NCI-H2107 treated with DMSO at 0.1 percent for 48 hours (cell line): ENCODE results near the gene MST1R.
"Not testable (repeated sequence)": the region's sequence is repeated elsewhere in the genome, so short reads cannot be mapped to it uniquely, and the experiment has no call there.

Experiments
- DNase-seq: peaks from one replicate; lab custom pipeline; 2025; ENCODE audit not compliant: unreplicated experiment; lab: John Stamatoyannopoulos, UW

The MST1R gene

DNA sequence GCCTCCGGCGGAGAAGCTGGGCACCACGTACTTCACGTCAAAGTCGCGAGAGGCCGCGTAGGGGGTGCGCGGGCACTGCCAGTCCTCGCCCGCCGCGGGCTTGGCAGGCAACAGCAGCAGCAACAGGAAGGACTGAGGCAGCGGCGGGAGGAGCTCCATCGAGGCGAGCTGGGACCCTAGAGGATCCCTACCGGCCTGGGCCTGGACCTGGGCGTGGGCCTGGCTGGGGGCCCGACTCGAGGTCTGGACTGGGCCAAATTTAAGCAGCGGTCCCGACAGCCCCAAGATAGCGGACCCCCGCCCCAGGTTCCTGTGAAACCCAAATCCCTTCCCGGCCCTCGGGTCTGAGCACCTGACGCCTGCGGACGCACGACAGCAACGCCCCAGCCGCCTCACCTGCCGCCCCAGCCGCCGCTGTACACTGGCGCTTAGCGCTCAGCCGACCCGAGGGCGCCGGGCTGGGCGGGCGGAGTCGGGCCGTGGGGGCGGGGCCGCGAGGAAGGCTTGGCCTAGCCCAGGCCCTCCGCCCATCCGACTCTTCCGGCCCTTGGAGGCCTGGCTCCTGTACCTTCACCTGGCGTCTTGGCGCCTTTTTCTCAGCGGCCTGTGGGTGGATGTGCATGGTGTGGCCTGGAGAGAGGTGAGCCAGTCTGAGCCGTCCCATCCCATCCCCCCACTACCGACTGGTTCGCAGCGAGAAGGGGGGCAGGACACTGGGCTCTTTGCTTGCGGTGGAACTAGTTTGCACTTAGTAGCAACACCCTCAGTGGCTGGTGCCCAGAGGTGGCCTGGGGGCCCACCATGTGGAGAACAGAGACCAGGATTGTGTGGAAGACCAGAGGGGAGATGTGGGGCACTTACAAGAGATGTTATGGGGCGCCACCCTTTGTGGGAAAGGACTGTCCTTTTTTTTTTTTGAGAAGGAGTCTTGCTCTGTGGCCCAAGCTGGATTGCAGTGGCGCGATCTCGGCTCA lies at the start of gene MST1R:
Gene MST1R, minus strand, starts transcription at position 423 of the 974 bp plus-strand sequence. Its CDS starts 264 bp downstream, at position 159.
- DNase-seq, result no peak

DNA sequence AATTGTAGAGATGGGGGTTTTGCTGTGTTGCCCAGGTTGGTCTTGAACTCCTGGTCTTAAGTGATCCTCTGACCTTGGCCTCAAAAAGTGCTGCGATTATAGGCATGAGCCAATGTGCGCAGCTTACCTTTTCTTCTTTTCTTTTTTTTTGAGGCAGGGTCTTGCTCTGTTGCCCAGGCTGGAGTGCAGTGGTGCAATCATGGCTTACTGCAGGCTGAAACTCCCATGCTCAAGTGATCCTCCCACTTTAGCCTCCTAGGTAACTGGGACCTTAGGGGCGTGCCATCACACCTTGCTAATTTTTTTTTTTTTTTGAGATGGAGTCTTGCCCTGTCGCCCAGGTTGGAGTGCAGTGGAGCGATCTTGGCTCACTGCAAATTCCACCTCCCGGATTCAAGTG lies 49.3 kb upstream of the MST1R start:
- no peak for DNase-seq

DNA sequence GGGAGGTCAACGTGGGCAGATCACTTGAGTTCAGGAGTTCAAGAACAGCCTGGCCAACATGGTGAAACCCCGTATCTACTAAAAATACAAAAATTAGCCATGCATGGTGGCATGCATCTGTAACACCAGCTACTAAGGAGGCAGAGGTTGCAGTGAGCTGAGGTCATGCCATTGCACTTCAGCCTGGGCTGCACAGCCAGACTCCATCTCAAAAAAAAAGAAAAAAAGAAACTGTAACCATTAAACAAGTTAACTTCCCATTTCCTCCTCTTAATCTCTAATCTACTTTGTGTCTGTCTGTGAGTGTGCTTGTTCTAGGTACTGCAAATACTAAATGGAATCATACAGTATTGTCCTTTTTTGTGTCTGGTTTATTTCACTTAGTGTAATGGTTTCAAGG lies 39.0 kb upstream of the MST1R start:
- DNase-seq, result no peak

DNA sequence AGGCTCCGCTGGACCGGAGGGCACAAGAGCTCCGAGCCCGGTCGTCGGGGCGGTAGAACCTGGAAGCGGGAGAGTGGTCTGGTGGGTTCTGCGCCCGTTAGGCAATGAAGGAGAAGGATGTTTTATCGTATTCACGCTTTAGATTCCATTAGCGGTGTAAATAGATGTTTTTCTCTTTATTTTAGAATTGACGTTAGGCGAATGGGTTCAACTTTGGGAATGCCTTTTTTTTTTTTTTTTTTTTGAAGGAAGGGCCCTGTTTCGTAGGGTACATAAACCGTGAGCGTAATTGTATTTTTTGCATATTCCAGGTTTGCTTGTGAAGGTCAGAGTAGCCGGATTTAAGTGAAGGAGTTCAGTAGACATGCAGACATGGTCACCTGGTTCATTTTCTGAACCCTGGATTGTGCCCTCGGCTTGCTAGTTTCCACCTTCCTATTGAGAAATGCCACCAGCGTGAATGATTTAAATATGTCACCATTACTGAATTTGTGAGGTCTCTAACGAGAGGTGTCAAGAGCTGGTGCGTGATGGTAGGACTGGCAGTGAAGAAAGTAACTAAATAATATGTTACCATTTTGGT lies 37.1 kb upstream of the MST1R start:
- DNase-seq, result no peak

DNA sequence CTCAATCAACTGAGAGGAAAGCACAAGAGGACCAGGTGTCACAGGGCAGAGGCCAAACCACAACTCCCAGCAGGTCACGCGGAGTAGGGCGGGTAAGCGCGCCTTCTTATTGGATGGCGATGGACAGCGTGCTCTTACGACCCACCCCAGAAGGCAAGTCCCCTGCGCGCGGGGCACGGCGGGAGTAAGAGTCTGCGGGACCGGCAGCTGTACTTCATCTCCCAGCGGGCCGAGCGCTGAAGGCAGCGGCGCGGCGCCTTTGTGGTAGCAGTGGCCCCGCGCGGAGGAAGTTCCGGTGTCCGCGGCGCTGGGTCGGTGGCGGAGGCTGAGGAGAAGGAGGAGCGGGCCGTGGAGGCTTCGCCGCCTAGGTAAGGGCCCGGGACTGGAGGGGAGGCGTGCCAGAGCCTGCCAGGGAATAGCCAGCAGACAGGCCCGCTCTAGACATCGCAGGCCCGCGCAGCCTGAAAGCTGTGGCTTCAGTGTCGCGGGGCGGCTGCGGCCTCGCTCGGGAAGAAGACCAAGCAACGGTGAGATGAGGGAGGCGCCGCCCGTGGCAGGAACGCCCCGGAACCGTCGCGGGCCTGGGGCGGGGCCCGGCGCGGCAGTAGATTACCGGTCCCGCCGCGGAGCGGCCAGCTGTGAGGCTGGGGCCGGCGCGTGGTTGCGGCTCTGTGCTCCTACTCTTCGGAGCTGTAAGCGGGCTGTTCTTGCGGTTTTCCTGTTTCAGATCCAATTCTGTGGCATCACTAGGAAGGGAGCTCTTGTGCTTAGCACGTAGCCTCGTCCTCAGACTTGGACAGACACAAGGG lies 36.4 kb upstream of the MST1R start, which contains the start of gene RBM6:
Gene RBM6, plus strand, starts transcription at position 293 of the 809 bp plus-strand sequence. CDS start 22,492 bp downstream, outside the sequence.
- peak; percentile 88 for DNase-seq

DNA sequence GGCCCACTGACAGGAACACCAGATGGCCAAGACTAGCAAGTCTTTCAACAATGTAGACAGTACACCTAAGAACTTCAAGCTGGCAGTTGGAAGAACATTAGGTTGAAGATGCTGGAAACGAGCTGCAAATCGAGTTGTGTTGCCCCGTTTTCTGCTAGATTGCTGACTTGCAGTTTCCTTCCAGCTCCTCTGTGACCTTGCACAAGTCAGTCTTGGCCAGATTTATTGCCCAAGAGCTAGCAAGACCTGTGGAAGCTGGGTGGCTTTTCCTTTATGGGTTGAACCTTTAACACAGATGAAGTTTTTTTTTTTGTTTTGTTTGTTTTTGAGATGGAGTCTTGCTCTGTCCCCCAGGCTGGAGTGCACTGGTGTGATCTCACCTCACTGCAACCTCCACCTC lies 33.4 kb upstream of the MST1R start:
- no peak for DNase-seq

DNA sequence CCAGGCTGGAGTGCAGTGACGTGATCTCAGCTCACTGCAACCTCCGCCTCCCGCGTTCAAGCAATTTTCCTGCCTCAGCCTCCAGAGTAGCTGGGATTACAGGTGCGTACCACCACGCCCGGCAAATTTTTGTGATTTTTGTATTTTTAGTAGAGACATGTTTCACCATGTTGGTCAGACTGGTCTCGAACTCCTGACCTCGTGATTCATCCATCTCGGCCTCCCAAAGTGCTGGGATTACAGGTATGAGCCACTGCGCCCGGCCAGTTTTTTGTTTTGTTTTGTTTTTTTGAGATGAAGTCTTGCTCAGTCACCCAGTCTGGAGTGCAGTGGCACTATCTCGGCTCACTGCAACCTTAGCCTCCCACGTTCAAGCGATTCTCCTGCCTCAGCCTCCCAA lies 28.6 kb upstream of the MST1R start:
- DNase-seq, result not testable (repeated sequence)

DNA sequence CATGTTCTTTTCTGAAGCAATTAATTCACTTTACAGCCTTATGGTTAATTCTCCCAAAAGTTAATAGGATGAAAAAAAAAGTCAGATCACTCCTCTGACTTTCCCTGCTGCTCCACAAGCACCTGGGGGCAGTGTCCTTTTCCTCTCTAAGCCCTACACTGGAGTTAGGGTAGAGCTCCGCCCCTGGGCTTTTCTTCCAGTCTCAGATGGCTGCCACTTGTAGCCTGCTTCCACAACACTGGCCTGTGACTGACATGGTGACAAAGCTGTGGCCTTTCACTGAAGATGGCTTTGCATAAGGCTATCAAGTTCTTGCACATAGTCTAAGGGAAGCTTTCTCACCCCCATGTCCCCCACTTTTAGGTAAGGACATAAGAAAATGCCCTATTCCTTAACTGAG lies 27.2 kb upstream of the MST1R start:
- peak; percentile 61 for DNase-seq

DNA sequence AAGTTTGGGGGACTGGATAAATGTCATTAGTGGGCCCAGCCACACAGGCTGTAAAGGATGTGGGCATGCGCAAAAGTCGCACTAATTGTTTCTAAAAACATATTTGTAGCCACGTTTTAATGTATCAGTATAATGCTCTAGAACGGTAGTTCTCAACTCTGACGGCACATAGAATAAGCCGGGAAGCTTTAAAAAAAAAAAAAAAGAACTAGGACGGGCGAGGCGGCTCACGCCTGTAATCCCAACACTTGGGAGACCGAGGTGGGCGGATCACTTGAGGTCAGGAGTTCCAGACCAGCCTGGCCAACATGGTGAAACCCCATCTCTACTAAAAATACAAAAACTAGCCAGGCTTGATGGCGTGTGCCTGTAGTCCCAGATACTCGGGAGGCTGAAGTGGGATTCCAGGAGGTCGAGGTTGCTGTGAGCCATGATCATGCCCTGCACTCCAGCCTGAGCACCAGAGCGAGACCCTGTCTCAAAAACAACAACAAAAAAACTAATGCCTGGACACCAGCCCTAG lies 26.6 kb upstream of the MST1R start:
- no peak for DNase-seq

DNA sequence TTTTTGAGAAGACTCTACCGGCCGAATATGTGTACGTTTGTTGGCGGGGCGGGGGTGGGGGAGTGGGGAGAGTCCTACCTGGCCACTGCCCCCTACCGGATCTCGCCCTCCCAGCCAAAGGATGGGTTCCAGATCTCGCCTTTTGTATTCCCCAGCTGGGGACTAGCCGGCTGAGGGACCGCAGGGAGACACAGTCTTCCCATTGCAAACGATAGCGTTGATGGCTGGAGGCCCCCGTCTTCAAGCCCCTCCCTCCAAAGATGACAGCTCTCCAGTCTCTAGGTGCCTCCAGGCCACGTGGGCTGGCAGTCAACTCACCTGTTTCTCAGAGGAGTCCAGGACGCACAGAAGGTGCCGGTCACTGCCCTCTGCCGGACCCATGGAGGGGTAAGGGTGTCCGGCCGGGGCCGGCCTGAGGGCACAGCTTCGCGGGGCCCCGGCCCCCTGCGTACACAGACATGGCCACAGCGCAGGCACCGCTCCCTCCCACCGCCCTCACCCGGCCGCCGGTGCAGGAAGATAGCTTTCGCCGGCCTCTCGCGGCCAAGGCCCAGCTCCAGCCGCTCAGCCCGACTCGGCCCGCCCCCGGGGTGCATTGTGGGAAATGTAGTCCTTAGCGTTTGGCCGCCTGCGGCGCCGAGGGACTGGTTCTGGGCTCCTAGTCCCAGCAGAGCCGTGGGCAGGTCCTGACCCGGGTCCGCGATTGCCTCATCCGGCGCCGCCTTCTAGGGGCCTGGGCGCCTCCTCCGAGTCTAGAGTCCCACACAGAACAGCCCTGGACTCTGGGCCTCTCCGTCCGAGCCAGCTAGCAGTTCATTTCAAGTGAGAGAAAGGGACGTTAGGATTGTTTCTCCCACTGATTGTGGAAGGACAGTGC lies 25.9 kb upstream of the MST1R start, which contains the start of gene MON1A:
Gene MON1A, minus strand, starts transcription at position 521 of the 877 bp plus-strand sequence. CDS start 16,465 bp downstream, outside the sequence.
- DNase-seq, result peak; percentile 39

DNA sequence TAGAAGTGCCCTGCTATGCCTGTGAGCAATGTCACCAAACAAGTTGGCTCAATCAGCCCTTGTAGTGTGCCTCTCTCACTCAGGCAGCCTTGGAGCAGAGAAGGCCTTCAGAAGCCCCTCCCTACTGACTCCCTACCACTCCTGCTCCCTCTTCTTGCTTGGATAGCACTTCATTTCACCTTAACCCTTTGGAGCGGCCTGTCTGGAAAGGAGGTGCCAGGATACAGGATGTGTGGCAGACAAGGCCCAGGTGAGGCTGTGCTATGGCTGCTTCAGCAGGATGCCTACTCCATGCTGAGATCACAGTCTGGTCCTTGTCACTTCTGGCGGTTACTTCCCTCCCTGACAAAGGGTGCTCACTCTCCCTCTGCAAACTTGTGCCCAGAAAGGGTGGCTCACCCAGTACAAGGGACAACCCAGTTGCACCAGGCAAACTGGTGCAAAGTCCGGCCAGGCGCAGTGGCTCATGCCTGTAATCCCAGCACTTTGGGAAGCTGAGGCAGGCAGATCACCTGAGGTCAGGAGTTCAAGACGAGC lies 24.9 kb upstream of the MST1R start:
- no peak for DNase-seq

DNA sequence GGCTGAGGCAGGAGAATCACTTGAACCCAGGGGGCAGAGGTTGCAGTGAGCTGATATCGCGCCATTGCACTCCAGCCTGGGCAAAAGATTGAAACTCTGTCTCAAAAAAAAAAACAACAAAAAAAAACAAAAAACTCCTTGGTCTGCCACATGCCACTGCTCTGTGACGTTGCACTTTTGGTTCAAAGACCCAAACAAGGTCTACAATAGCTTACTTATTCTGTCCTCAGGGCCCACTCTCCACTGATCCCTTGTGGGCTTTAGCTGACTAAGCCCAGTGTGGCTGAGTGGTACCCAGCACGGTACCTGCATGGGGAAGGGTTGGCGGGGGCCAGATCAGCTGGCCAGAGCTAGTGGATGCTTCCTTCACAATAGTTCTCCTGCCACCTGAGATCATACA lies 24.1 kb upstream of the MST1R start:
- DNase-seq, result no peak

DNA sequence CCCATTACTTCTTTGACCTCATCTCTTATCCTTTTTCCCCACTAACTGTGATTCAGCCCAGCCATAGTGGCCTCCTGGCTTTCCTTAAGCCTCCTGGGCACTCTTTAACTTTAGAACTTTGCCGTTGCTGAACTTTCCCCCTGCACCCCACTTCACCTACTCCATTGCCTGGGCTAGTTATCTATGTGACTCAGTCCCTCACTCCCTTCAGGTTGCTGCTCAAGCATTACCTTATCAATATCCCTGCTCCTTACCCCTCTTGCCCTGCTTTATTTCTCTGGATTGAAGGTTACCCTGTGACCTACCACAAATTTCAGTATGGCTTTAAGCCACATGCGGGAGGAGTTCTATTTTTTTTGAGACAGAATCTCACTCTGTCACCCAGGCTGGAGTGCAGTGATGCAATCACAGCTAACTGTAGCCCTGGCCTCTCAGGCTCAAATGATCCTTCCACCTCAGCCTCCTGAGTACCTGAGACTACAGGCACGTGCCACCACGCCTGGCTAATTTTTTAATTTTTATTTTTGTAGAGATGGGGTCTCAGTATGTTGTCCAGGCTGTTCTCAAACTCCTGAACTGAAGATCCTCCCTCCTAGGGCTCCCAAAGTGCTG lies 22.6 kb upstream of the MST1R start:
- no peak for DNase-seq

DNA sequence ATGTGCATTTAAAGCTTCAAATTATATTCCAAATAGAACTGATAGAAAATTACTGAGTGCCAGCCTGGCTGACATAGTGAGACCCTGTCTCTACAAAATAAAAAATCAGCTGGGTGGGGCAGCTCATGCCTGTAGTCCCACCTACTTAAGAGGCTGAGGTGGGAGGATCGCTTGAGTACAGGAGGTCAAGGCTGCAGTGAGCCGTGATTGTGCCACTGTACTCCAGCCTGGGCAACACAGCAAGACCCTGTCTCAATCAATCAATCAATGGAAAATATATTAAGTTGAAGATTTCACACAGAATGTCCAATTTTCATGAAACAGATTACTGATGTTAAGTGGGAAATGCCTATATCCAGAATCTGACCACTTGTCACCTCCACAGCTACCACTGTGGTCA lies 21.8 kb upstream of the MST1R start:
- DNase-seq, result no peak

DNA sequence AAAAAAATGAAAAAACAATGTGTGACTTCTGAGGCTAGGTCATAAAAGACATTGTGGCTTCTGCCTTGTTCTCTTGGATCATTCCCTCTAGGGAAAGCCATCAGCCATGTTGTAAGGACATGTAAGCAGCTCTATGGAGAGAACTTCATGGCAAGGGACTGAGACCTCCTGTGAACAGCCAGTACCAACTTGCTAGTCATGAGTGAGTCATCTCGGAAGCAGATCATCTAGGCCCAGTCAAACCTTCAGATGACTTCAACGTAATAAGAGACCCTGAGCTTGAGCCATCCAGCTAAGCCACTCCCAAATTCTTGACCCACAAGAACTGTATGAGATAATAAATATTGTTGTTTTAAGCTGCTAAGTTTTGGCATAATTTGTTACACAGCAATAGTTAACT lies 21.0 kb upstream of the MST1R start:
- DNase-seq, result no peak

DNA sequence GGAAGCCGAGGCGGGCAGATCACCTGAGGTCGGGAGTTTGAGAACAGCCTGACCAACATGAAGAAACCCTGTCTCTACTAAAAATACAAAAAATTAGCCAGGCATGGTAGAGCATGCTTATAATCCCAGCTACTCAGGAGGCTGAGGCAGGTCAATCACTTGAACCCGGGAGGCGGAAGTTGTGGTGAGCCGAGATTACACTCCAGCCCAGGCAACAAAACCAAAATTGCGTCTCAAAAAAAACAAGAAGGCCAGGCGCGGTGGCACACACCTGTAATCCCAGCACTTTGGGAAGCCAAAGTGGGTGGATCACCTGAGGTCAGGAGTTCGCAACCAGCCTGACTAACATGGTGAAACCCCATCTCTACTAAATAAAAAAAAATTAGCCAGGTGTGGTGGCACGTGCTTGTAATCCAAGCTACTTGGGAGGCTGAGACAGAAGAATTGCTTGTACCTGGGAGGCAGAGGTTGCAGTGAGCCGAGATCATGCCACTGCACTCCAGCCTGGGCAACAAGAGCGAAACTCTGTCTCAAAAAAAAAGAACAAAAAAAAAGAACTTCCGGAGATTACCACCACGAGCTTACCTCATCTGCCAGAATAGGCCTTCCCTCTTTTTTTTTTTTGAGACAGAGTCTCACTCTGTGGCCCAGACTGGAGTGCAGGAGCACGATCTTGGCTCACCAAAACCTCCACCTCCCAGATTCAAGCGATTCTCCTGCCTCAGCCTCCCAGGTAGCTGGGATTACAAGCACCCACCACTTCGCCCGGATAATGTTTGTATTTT lies 14.3 kb upstream of the MST1R start:
- not testable (repeated sequence) for DNase-seq

DNA sequence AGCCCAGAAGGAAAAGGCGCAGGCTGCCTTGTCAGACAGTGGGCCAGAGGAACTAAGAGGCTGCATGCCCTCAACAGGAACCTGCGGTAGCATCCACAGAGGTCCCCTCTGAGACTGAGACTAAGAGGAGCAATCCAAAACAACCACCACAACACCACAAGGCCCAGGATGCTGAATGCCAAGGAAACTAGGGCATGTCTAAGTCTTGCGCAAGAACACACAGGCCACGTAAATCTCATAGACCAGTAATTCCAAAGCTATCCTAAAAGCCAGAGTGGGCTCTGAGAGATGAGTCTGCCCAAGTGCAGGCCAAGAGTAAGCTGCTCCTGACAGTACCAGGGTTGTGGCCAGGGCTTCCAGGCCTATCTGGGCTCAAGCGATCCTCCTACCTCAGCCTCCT lies 13.0 kb upstream of the MST1R start:
- no peak for DNase-seq

DNA sequence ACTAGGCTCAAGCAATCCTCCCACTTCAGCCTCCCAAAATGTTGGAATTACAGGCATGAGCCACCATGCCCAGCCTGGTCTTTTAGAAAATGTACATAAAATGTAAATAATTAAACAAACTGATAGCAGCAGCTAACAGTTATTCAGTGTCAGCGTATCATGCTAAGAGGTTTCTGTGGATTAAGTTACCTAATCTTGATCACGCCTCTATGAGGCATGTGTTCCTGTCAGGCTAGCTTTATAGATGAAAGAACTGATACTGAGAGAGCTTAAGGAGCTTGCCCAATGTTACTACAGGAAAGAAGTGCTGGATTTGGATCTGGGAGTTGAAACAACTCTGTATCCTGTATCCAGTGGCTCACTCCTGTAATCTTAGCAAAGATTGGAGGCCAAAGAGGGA lies 11.2 kb upstream of the MST1R start:
- DNase-seq, result no peak

DNA sequence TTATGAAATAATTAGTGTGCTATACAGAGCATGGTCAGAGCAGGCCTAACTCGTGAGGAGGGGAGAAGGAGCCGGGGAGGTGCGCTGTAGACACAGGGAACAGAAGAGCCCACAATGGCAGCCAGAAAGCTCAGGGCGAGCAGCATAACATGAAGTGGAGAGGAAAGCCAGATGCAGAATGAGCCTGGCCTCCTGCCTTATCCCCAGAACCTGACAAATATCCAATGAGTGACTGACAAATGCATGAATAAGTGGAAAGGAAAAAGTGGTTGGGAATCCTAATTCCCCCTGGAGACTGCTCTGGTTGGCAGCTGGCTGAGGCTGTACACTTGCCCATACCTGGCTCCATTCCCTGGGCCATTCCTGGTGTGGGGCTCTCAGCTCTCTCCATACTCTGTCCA lies 9.2 kb upstream of the MST1R start:
- DNase-seq, result no peak
